PC-9 (cell line): Measurements from ENCODE around the gene MICAL3.

Source experiments
- EZH2 ChIP-seq: fragments of 200-600 bp; sonication (generic); IDR thresholded peaks from 2 replicates; pipeline ENCODE4 v1.8.0; 2017; ENCODE audit warnings: antibody characterized with exemption, low read depth
- TF ChIP-seq, protein P1 (sequence below): fragments of 200-600 bp; sonication (generic); conservative IDR thresholded peaks from 2 replicates; pipeline ENCODE4 v1.6.1; 2017; ENCODE audit warnings: mixed run types, antibody characterized with exemption, mild to moderate bottlenecking, moderate library complexity

DNA sequence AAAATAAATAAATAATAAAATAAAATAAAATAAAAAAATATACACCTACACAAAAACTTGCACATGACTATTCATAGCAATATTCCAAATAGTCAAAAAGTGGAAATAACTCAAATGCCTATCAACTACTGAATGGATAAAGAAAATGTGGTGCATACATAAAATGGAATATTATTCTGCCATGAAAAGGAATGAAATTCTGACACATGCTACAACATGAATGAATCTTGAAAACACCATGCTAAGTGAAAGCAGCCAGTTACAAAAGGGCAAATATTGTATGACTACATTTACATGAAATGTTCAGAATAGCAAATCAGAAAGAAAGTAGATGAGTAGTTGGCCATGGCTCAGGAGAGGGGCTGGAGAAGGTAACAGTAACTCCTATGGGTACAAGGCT lies 46.3 kb downstream of the MICAL3 start:
- TF ChIP-seq, protein P1, sequence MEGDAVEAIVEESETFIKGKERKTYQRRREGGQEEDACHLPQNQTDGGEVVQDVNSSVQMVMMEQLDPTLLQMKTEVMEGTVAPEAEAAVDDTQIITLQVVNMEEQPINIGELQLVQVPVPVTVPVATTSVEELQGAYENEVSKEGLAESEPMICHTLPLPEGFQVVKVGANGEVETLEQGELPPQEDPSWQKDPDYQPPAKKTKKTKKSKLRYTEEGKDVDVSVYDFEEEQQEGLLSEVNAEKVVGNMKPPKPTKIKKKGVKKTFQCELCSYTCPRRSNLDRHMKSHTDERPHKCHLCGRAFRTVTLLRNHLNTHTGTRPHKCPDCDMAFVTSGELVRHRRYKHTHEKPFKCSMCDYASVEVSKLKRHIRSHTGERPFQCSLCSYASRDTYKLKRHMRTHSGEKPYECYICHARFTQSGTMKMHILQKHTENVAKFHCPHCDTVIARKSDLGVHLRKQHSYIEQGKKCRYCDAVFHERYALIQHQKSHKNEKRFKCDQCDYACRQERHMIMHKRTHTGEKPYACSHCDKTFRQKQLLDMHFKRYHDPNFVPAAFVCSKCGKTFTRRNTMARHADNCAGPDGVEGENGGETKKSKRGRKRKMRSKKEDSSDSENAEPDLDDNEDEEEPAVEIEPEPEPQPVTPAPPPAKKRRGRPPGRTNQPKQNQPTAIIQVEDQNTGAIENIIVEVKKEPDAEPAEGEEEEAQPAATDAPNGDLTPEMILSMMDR: no peak
- no peak for TF ChIP-seq EZH2
